ENCODE results near the gene ANKRD37. TPM values are rescaled to one million over a fixed set of nuclear protein-coding genes. Genes with fewer than 3 reads are reported as not detected.

Gene ANKRD37
- total and polyA plus RNA-seq, 2 of the 8 experiments (the other 6 are each of a cell fraction or from before 2014, with no cell fraction given): 2.8 to 3.4 TPM

DNA sequence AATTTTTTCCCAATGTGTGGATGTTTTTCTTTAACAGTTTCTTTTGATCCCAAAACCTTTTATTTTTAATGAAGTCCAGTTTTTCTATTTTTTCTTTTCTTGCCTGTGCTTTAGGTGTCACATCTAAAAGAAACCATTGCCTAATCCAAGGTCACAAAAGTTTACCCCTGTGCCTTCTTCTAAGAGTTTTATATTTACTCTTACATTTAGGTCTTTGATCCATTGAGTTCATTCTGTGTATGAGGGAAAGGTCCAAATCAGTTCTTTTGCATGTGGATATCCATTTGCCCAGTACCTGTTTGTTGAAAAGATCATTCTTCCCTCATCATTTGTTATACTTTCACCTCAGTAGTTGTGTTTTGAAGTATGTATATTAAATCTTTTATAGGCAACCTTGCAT, 13.9 kb upstream of the ANKRD37 start:
- Histone ChIP-seq H3K18ac (ENCODE audit: extremely low read depth, low read length) (no peak overlapping the region), H3K23me2 (ENCODE audit: low read depth, low read length) (no peaks in the 10 kb centered on the region; the same call in 1 of the 2 replicates), H3K4ac (replicated peaks; ENCODE audit: insufficient read length, low read depth, low read length) (no peak overlapping the region), H4K5ac (ENCODE audit: insufficient read length, low read depth, low read length) (no peak overlapping the region), H3K23ac (ENCODE audit: insufficient read length) (no peak overlapping the region), H3K56ac (replicated peaks; ENCODE audit: insufficient read length, low read depth, low read length) (no peak overlapping the region), H4K8ac (ENCODE audit: extremely low read depth, insufficient read depth, low read length) (no peak overlapping the region), H3K4me2 (ENCODE audit: insufficient read depth in 1 of 2, low read depth in 2 of 2, low read length in 2 of 2) (no peak overlapping the region), H3K9ac (replicated peaks in 1 of 4; ENCODE audit: extremely low read depth in 1 of 4, low read depth in 3 of 4, low read length in 3 of 4) (no peak overlapping the region), H4K91ac (replicated peaks; ENCODE audit: insufficient read length, low read length) (no peak overlapping the region), H3K4me3 (ENCODE audit: extremely low read depth in 1 of 4, insufficient read depth in 2 of 4, low read depth in 3 of 4, low read length in 4 of 4) (no peak overlapping the region), H3K79me1 (ENCODE audit: low read depth, low read length) (no peaks in the 10 kb centered on the region), H2BK20ac (ENCODE audit: low read length) (no peak overlapping the region), H3K79me2 (ENCODE audit: control insufficient read depth in 1 of 2, insufficient read depth in 2 of 2, low read length in 2 of 2) (no peaks in the 10 kb centered on the region), H2AFZ (ENCODE audit: low read length) (no peak overlapping the region), H2AK5ac (ENCODE audit: low read depth, low read length) (no peak overlapping the region), H2BK15ac (ENCODE audit: low read length) (no peak overlapping the region), H4K20me1 (replicated peaks in 1 of 2; ENCODE audit: control insufficient read depth in 1 of 2, insufficient read depth in 2 of 2, low read length in 2 of 2) (no peaks in the 10 kb centered on the region), H2BK120ac (replicated peaks; ENCODE audit: low read depth, low read length) (no peak overlapping the region), H3K4me1 (replicated peaks in 1 of 4; ENCODE audit: control insufficient read depth in 3 of 4, insufficient read depth in 4 of 4, low read length in 3 of 4) (peaks cover 0 to 3% (median 0%) of the 10 kb centered on the region in 4 experiments; a peak in 1 of 7 replicates), H3K27me3 (replicated peaks in 1 of 4; ENCODE audit: control insufficient read depth in 3 of 4, extremely low read depth in 1 of 4, insufficient read depth in 3 of 4, low read length in 3 of 4) (no peaks in the 10 kb centered on the region), H3K36me3 (ENCODE audit: control insufficient read depth in 2 of 4, insufficient read depth in 4 of 4, low read length in 3 of 4) (peaks cover 0 to 4% (median 0%) of the 10 kb centered on the region in 4 experiments; a peak in 1 of 8 replicates), H2BK12ac (ENCODE audit: low read depth, low read length) (no peak overlapping the region), H3K27ac (ENCODE audit: low read depth, low read length) (no peak overlapping the region), H3K9me3 (ENCODE audit: insufficient read depth in 2 of 2, low read depth in 1 of 2, low read length in 1 of 2) (peaks cover 0 to 7% of the 10 kb centered on the region in 2 experiments; a peak in 1 of 4 replicates), H3K14ac (ENCODE audit: insufficient read length) (no peak overlapping the region), H2BK5ac (ENCODE audit: low read depth, low read length) (no peak overlapping the region)
- DNase-seq (ENCODE audit: low read depth in 1 of 2, low spot score in 2 of 2) (no peak), FAIRE-seq (no peak)
- POLR2A ChIA-PET (ENCODE audit: partially characterized antibody): no interaction called here
- TF ChIP-seq SRF (IDR thresholded peaks at IDR 0.05; ENCODE audit: low read depth, low read length): no peak
- no peak for TF ChIP-seq SP1 (IDR thresholded peaks at IDR 0.05; ENCODE audit: low read depth, low read length)
- TF ChIP-seq CEBPB (IDR thresholded peaks at IDR 0.05; ENCODE audit: low read depth, low read length): no peak
- TF ChIP-seq ATF2 (IDR thresholded peaks at IDR 0.05; ENCODE audit: low read length): no peak
- TF ChIP-seq, protein P1, sequence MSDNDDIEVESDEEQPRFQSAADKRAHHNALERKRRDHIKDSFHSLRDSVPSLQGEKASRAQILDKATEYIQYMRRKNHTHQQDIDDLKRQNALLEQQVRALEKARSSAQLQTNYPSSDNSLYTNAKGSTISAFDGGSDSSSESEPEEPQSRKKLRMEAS (IDR thresholded peaks at IDR 0.05): no peak
- TF ChIP-seq RNF2 (IDR thresholded peaks at IDR 0.05; ENCODE audit: borderline replicate concordance, low read depth, low read length, missing control alignments, poor library complexity, severe bottlenecking): no peak
- no peak for TF ChIP-seq TEAD4 (IDR thresholded peaks at IDR 0.05; ENCODE audit: low read depth, low read length)
- TF ChIP-seq, protein P2, sequence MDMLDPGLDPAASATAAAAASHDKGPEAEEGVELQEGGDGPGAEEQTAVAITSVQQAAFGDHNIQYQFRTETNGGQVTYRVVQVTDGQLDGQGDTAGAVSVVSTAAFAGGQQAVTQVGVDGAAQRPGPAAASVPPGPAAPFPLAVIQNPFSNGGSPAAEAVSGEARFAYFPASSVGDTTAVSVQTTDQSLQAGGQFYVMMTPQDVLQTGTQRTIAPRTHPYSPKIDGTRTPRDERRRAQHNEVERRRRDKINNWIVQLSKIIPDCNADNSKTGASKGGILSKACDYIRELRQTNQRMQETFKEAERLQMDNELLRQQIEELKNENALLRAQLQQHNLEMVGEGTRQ (IDR thresholded peaks at IDR 0.05; ENCODE audit: low read length): no peak
- TF ChIP-seq E2F6 (IDR thresholded peaks at IDR 0.05): no peak
- CTCF ChIA-PET (ENCODE audit: partially characterized antibody): no interaction called here

All from H1 (cell line).